Testis (tissue), 2 donors: ENCODE measurements around the gene TCF7L2.

Experiments used
- CTCF ChIP-seq, 3 experiments: fragments of 450-650 bp in 2 of 3; fragments of 200-600 bp in 1 of 3; sonication (generic) in 1 of 3; IDR thresholded peaks; one replicate each; pipeline ENCODE4 v1.5.1; 2016 to 2019; ENCODE audit warnings: antibody characterized with exemption in 3 of 3, mild to moderate bottlenecking in 2 of 3, moderate library complexity in 1 of 3
- POLR2A ChIP-seq: fragments of 450-650 bp; IDR thresholded peaks from one replicate; pipeline ENCODE4 v1.6.1; 2017; ENCODE audit warnings: antibody characterized with exemption, mild to moderate bottlenecking, moderate library complexity

GRCh38 chr10:112962343-112962742, 12.3 kb downstream of the TCF7L2 start:
- TF ChIP-seq CTCF (IDR thresholded peaks at IDR 0.05) (no peak), POLR2A (no peak)
